WTC11 (cell line): Measurements from ENCODE around the gene CBY3. TPM values are rescaled to one million over a fixed set of nuclear protein-coding genes. Genes with fewer than 3 reads are reported as not detected.
A peak's percentile ranks its signal among the peaks of the same experiment; 100 is the strongest.

Experiments used
- ATAC-seq: fragments of 200-7000 bp; cut with Tn5 transposase; 2 replicates; pipeline ENCODE4 v1.10.0; 2021; ENCODE audit warnings: mild to moderate bottlenecking, moderate library complexity
- CTCF ChIA-PET: fragments of 300-600 bp; sonication (Branson Sonifier 250); formaldehyde crosslinking; loops from one replicate; lab custom pipeline; 2021; ENCODE audit warnings: antibody characterized with exemption; lab: Charles Lee
- POLR2A ChIA-PET: fragments of 350-600 bp; sonication (Branson Sonifier 250); formaldehyde crosslinking; loops from one replicate; lab custom pipeline; 2021; ENCODE audit warnings: antibody characterized with exemption; lab: Charles Lee
- DNase-seq: peaks from one replicate; pipeline ENCODE4 v3.0.0; 2021; ENCODE audit warnings: low spot score
- H3K27ac Mint-ChIP-seq: 2 replicates; pipeline ENCODE4 v1.8.0; 2021; ENCODE audit warnings: mixed read lengths
- H3K27me3 Mint-ChIP-seq: 2 replicates; pipeline ENCODE4 v1.8.0; 2021; ENCODE audit warnings: low read depth, mild to moderate bottlenecking, moderate library complexity, mixed read lengths
- H3K36me3 Mint-ChIP-seq: 2 replicates; pipeline ENCODE4 v1.8.0; 2021; ENCODE audit warnings: mixed read lengths
- H3K4me1 Mint-ChIP-seq: 2 replicates; pipeline ENCODE4 v1.8.0; 2022; ENCODE audit warnings: mixed read lengths
- H3K4me3 Mint-ChIP-seq: 2 replicates; pipeline ENCODE4 v1.8.0; 2021; ENCODE audit warnings: mild to moderate bottlenecking, moderate library complexity, mixed read lengths
- H3K9me3 Mint-ChIP-seq: 2 replicates; pipeline ENCODE4 v1.8.0; 2021; ENCODE audit warnings: mixed read lengths
- ARID4B ChIP-seq: sonication (generic); formaldehyde crosslinking; IDR thresholded peaks from 2 replicates; pipeline ENCODE4 v1.8.0; 2023; ENCODE audit warnings: missing genetic modification reagents, mild to moderate bottlenecking, borderline replicate concordance
- ATF6 ChIP-seq: sonication (generic); formaldehyde crosslinking; IDR thresholded peaks from 2 replicates; pipeline ENCODE4 v1.8.1; 2023; ENCODE audit warnings: mild to moderate bottlenecking, missing genetic modification reagents
- CBFB ChIP-seq: sonication (generic); formaldehyde crosslinking; IDR thresholded peaks from 2 replicates; pipeline ENCODE4 v1.8.1; 2022; ENCODE audit warnings: mild to moderate bottlenecking, low read depth, missing genetic modification reagents
- CDX4 ChIP-seq: fragments of 250-450 bp; sonication (Bioruptor Pico); IDR thresholded peaks from 2 replicates; pipeline ENCODE4 v1.9.0; 2021; ENCODE audit warnings: moderate library complexity, mild to moderate bottlenecking, inconsistent platforms, borderline replicate concordance
- E2F5 ChIP-seq: sonication (generic); formaldehyde crosslinking; IDR thresholded peaks from 2 replicates; pipeline ENCODE4 v1.8.1; 2022; ENCODE audit warnings: mild to moderate bottlenecking, moderate library complexity, missing genetic modification reagents
- EMX1 ChIP-seq: fragments of 250-450 bp; sonication (Bioruptor Pico); IDR thresholded peaks from 2 replicates; pipeline ENCODE4 v1.8.0; 2021; ENCODE audit warnings: mild to moderate bottlenecking
- FOXJ3 ChIP-seq: sonication (generic); formaldehyde crosslinking; IDR thresholded peaks from 2 replicates; pipeline ENCODE4 v1.9.0; 2021; ENCODE audit warnings: missing genetic modification reagents, mild to moderate bottlenecking, borderline replicate concordance
- FOXK1 ChIP-seq: sonication (generic); formaldehyde crosslinking; IDR thresholded peaks from 2 replicates; pipeline ENCODE4 v1.8.0; 2022; ENCODE audit warnings: mild to moderate bottlenecking, moderate library complexity, missing genetic modification reagents
- IRF1 ChIP-seq: sonication (generic); formaldehyde crosslinking; IDR thresholded peaks from 2 replicates; pipeline ENCODE4 v1.8.0; 2023; ENCODE audit warnings: missing genetic modification reagents
- JAZF1 ChIP-seq: fragments of 250-450 bp; sonication (Bioruptor Pico); IDR thresholded peaks from 2 replicates; pipeline ENCODE4 v1.9.0; 2021; ENCODE audit warnings: moderate library complexity, mild to moderate bottlenecking, inconsistent platforms
- KAT7 ChIP-seq: sonication (generic); formaldehyde crosslinking; IDR thresholded peaks from 2 replicates; pipeline ENCODE4 v1.8.1; 2023; ENCODE audit warnings: missing genetic modification reagents, mild to moderate bottlenecking, borderline replicate concordance
- MYBL2 ChIP-seq: sonication (generic); formaldehyde crosslinking; IDR thresholded peaks from 2 replicates; pipeline ENCODE4 v1.8.1; 2023; ENCODE audit warnings: mild to moderate bottlenecking, moderate library complexity, missing genetic modification reagents
- NFATC4 ChIP-seq: fragments of 250-450 bp; sonication (Bioruptor Pico); IDR thresholded peaks from 2 replicates; pipeline ENCODE4 v1.9.0; 2021; ENCODE audit warnings: mild to moderate bottlenecking
- SP1 ChIP-seq: sonication (generic); formaldehyde crosslinking; conservative IDR thresholded peaks from 2 replicates; pipeline ENCODE4 v1.8.1; 2022; ENCODE audit warnings: missing genetic modification reagents
- TCF7 ChIP-seq: sonication (generic); formaldehyde crosslinking; IDR thresholded peaks from 2 replicates; pipeline ENCODE4 v1.8.0; 2022; ENCODE audit warnings: mild to moderate bottlenecking, low read depth, missing genetic modification reagents, moderate library complexity
- ZBTB43 ChIP-seq: sonication (generic); formaldehyde crosslinking; IDR thresholded peaks from 2 replicates; pipeline ENCODE4 v1.8.1; 2023; ENCODE audit warnings: mild to moderate bottlenecking, missing genetic modification reagents
- ZNF138 ChIP-seq: sonication (generic); formaldehyde crosslinking; conservative IDR thresholded peaks from 2 replicates; pipeline ENCODE4 v1.8.1; 2022; ENCODE audit warnings: mild to moderate bottlenecking, moderate library complexity, missing genetic modification reagents
- ZNF232 ChIP-seq: sonication (generic); formaldehyde crosslinking; IDR thresholded peaks from 2 replicates; pipeline ENCODE4 v1.8.0; 2022; ENCODE audit warnings: mild to moderate bottlenecking, missing genetic modification reagents
- ZNF425 ChIP-seq: fragments of 250-450 bp; sonication (Bioruptor Pico); conservative IDR thresholded peaks from 2 replicates; pipeline ENCODE4 v1.9.0; 2021; ENCODE audit warnings: mild to moderate bottlenecking
- total RNA-seq: library from RNA; stranded (reverse); gene quantifications from 3 replicates; pipeline ENCODE4 v1.2.3, GENCODE V29; 2021

The CBY3 gene
- total RNA-seq, 1 experiment from 2014 or later, result 0.37 TPM

GRCh38 chr5:179698935-179699615 lies 18.2 kb upstream of the CBY3 start, which contains the start of gene CANX (continued):
- TF ChIP-seq ATF6 (CRISPR knock-in tag) (no peak), EMX1 (0 out of 2 replicates have a peak, but pooled peaks have one; percentile 27), ZBTB43 (CRISPR knock-in tag) (0 out of 2 replicates have a peak, but pooled peaks have one; percentile 30), FOXJ3 (CRISPR knock-in tag) (no peak), ZNF138 (CRISPR knock-in tag) (0 out of 2 replicates have a peak, but pooled peaks have one; percentile 63), TCF7 (CRISPR knock-in tag) (0 out of 2 replicates have a peak, but pooled peaks have one; percentile 27), FOXK1 (CRISPR knock-in tag) (no peak), NFATC4 (peak; percentile 75; the same call in 1 of the 2 replicates), JAZF1 (CRISPR knock-in tag) (no peak), KAT7 (0 out of 2 replicates have a peak, but pooled peaks have one; percentile 18), ZNF425 (CRISPR knock-in tag) (no peak), IRF1 (CRISPR knock-in tag) (no peak), CBFB (CRISPR knock-in tag) (no peak), MYBL2 (CRISPR knock-in tag) (peak; percentile 84; the same call in 1 of the 2 replicates)

GRCh38 chr5:179697993-179698934 lies 17.4 kb upstream of the CBY3 start:
- Mint-ChIP-seq H3K9me3 (no peaks in the 10 kb centered on the region), H3K4me3 (peak overlapping the region; percentile 97), H3K4me1 (peaks cover 29% of the 10 kb centered on the region), H3K27ac (peak overlapping the region; percentile 100), H3K27me3 (no peaks in the 10 kb centered on the region; the same call in 1 of the 2 replicates), H3K36me3 (peaks cover 22% of the 10 kb centered on the region)
- ATAC-seq (peak; percentile 95), DNase-seq (peak; percentile 99)
- ChIA-PET POLR2A (no interaction called here), CTCF (no interaction called here)
- TF ChIP-seq ZNF138 (CRISPR knock-in tag), result no peak
- TF ChIP-seq CDX4, result no peak
- 0 out of 2 replicates have a peak, but pooled peaks have one; percentile 16 for TF ChIP-seq ZBTB43 (CRISPR knock-in tag)
- peak; percentile 99 for TF ChIP-seq SP1 (CRISPR knock-in tag)
- peak; percentile 88 for TF ChIP-seq E2F5 (CRISPR knock-in tag)
- TF ChIP-seq ARID4B (CRISPR knock-in tag), result peak; percentile 94
- TF ChIP-seq ZNF232 (CRISPR knock-in tag), result 0 out of 2 replicates have a peak, but pooled peaks have one; percentile 10
